LNCaP clone FGC (cell line): ENCODE results near the gene RFNG.

Experiments
- DNase-seq: peaks from one replicate; pipeline ENCODE4 v3.0.0-alpha.2; 2011; ENCODE audit warnings: low read depth
- H3K4me3 ChIP-seq: 2 replicates; pipeline ENCODE4 v1.5.1; 2011; ENCODE audit warnings: mild to moderate bottlenecking, low read depth, low read length, control low read depth
- CTCF ChIP-seq: IDR thresholded peaks from 2 replicates; pipeline ENCODE4 v1.5.1; 2012; ENCODE audit warnings: mild to moderate bottlenecking; ENCODE audit not compliant: control insufficient read depth, insufficient read depth; ENCODE audit errors: extremely low read depth

RFNG gene

GRCh38 chr17:82087961-82088837, 36.6 kb upstream of the RFNG start:
- no peak overlapping the region for H3K4me3 ChIP-seq
- no peak for DNase-seq
- TF ChIP-seq CTCF = no peak

GRCh38 chr17:82086941-82087906, 35.6 kb upstream of the RFNG start:
- DNase-seq = no peak
- TF ChIP-seq CTCF = no peak
- H3K4me3 ChIP-seq = no peak overlapping the region

- no peak for DNase-seq
- no peak overlapping the region for H3K4me3 ChIP-seq
- no peak for TF ChIP-seq CTCF
These were observed 34.5 kb upstream of the RFNG start for GRCh38 chr17:82085931-82086764.

GRCh38 chr17:82085031-82085861, 33.6 kb upstream of the RFNG start:
- H3K4me3 ChIP-seq = no peak overlapping the region
- no peak for TF ChIP-seq CTCF
- no peak for DNase-seq

- no peak overlapping the region for H3K4me3 ChIP-seq
- no peak for DNase-seq
- TF ChIP-seq CTCF = no peak
These were observed 32.9 kb upstream of the RFNG start for GRCh38 chr17:82084373-82085030.
